IMR-90 (cell line): ENCODE data around the gene MYO1G. TPM values are rescaled to one million over a fixed set of nuclear protein-coding genes. Genes with fewer than 3 reads are reported as not detected.

ENCODE experiments used
- ATAC-seq: fragments of 200-7000 bp; cut with Tn5 transposase; 2 replicates; pipeline ENCODE4 v1.9.1; 2020; ENCODE audit warnings: low read depth, mild to moderate bottlenecking, moderate library complexity
- BruUV-seq: library from RNA; stranded (reverse); fragments of 400-500 nt; replicated peaks from 2 replicates; lab custom pipeline; 2021; lab: Mats Ljungman, UMichigan
- CTCF ChIA-PET: fragments of 300-600 bp; formaldehyde crosslinking; extraction: SDS; loops from one replicate; lab custom pipeline; 2021; ENCODE audit warnings: antibody characterized with exemption; lab: Yijun Ruan, JAX
- POLR2A ChIA-PET: fragments of 300-600 bp; sonication (Branson Sonifier 250); formaldehyde crosslinking; loops from one replicate; lab custom pipeline; 2022; ENCODE audit warnings: antibody characterized with exemption; ENCODE audit not compliant: unreplicated experiment; lab: Charles Lee
- DNase-seq: peaks from one replicate; pipeline ENCODE4 v3.0.0; 2013
- H2AFZ ChIP-seq: replicated peaks from 2 replicates; pipeline ENCODE3; 2013; ENCODE audit warnings: low read length, mild to moderate bottlenecking; ENCODE audit not compliant: poor library complexity
- H2AK5ac ChIP-seq: 2 replicates; pipeline ENCODE4 v1.6.1; 2013; ENCODE audit warnings: low read depth, low read length, inconsistent platforms
- H2AK9ac ChIP-seq: replicated peaks from 2 replicates; pipeline ENCODE3; 2013; ENCODE audit warnings: mild to moderate bottlenecking, low read depth, low read length, moderate library complexity; ENCODE audit not compliant: poor library complexity
- H2BK120ac ChIP-seq: 2 replicates; pipeline ENCODE4 v1.6.1; 2013; ENCODE audit warnings: low read depth, low read length, inconsistent platforms
- H2BK15ac ChIP-seq: 3 replicates; pipeline ENCODE4 v1.6.1; 2013; ENCODE audit warnings: low read depth, low read length, inconsistent platforms
- H2BK20ac ChIP-seq: 2 replicates; pipeline ENCODE4 v1.6.1; 2013; ENCODE audit warnings: low read depth, mild to moderate bottlenecking, inconsistent platforms, low read length, moderate library complexity
- H2BK5ac ChIP-seq: 2 replicates; pipeline ENCODE4 v1.6.1; 2013; ENCODE audit warnings: mild to moderate bottlenecking, low read depth, low read length, inconsistent platforms; ENCODE audit not compliant: poor library complexity, severe bottlenecking
- H3K14ac ChIP-seq: replicated peaks from 2 replicates; pipeline ENCODE4 v1.6.1; 2013; ENCODE audit warnings: low read depth, low read length, inconsistent platforms
- H3K18ac ChIP-seq: 2 replicates; pipeline ENCODE4 v1.6.1; 2013; ENCODE audit warnings: low read depth, low read length, control low read depth
- H3K23ac ChIP-seq: 2 replicates; pipeline ENCODE4 v1.6.1; 2013; ENCODE audit warnings: low read depth, low read length, inconsistent platforms
- H3K27ac ChIP-seq: 2 replicates; pipeline ENCODE4 v1.5.1; 2013; ENCODE audit warnings: mild to moderate bottlenecking, control low read depth, low read length; ENCODE audit not compliant: insufficient read depth
- H3K27me3 ChIP-seq: 2 replicates; pipeline ENCODE4 v1.6.1; 2013; ENCODE audit warnings: low read length; ENCODE audit not compliant: control insufficient read depth, insufficient read depth
- H3K36me3 ChIP-seq: 2 replicates; pipeline ENCODE4 v1.6.1; 2013; ENCODE audit warnings: low read length, mixed read lengths; ENCODE audit not compliant: control insufficient read depth, insufficient read depth
- H3K4ac ChIP-seq: 2 replicates; pipeline ENCODE4 v1.6.1; 2013; ENCODE audit warnings: low read depth, low read length, inconsistent platforms
- H3K4me1 ChIP-seq: 2 replicates; pipeline ENCODE4 v1.6.1; 2013; ENCODE audit warnings: low read length, mixed read lengths; ENCODE audit not compliant: control insufficient read depth, insufficient read depth
- H3K4me2 ChIP-seq: 2 replicates; pipeline ENCODE4 v1.6.1; 2013; ENCODE audit warnings: low read depth, mild to moderate bottlenecking, control low read depth, low read length, moderate library complexity
- H3K4me3 ChIP-seq: 2 replicates; pipeline ENCODE4 v1.5.1; 2013; ENCODE audit warnings: low read depth, mild to moderate bottlenecking, control low read depth, low read length, moderate library complexity; ENCODE audit not compliant: insufficient read depth
- H3K56ac ChIP-seq: 2 replicates; pipeline ENCODE4 v1.6.1; 2013; ENCODE audit warnings: low read length, inconsistent platforms; ENCODE audit not compliant: insufficient read depth; ENCODE audit errors: extremely low read depth
- H3K79me1 ChIP-seq, 2 experiments: 2 replicates each; pipeline ENCODE4 v1.6.1; 2013; ENCODE audit warnings: low read length in 2 of 2, inconsistent platforms in 1 of 2, low read depth in 1 of 2
- H3K9ac ChIP-seq: 2 replicates; pipeline ENCODE4 v1.6.1; 2013; ENCODE audit warnings: low read depth, low read length, control low read depth
- H3K9me1 ChIP-seq: 2 replicates; pipeline ENCODE4 v1.6.1; 2013; ENCODE audit warnings: low read length, inconsistent platforms; ENCODE audit not compliant: insufficient read depth
- H3K9me3 ChIP-seq: 2 replicates; pipeline ENCODE4 v1.6.1; 2013; ENCODE audit warnings: low read length; ENCODE audit not compliant: control insufficient read depth, insufficient read depth
- H4K20me1 ChIP-seq: 2 replicates; pipeline ENCODE4 v1.6.1; 2013; ENCODE audit warnings: low read length, inconsistent platforms; ENCODE audit not compliant: insufficient read depth
- H4K5ac ChIP-seq: 2 replicates; pipeline ENCODE4 v1.6.1; 2013; ENCODE audit warnings: mild to moderate bottlenecking, low read depth, low read length, control low read depth
- H4K8ac ChIP-seq, 2 experiments: 2 replicates each; pipeline ENCODE4 v1.6.1; 2013; ENCODE audit warnings: low read depth in 2 of 2, low read length in 2 of 2, control low read depth in 1 of 2, inconsistent platforms in 1 of 2
- H4K91ac ChIP-seq: 2 replicates; pipeline ENCODE4 v1.6.1; 2013; ENCODE audit warnings: low read depth, low read length, inconsistent platforms; ENCODE audit not compliant: insufficient read depth
- BHLHE40 ChIP-seq: fragments of 150-350 bp; IDR thresholded peaks from 2 replicates; pipeline ENCODE4 v1.6.1; 2016; ENCODE audit warnings: mild to moderate bottlenecking, low read depth, low read length
- CEBPB ChIP-seq: IDR thresholded peaks from 2 replicates; pipeline ENCODE4 v1.6.1; 2012; ENCODE audit warnings: low read depth, low read length, improper control_type of control experiment
- CHD1 ChIP-seq: IDR thresholded peaks from 2 replicates; pipeline ENCODE4 v1.6.1; 2012; ENCODE audit warnings: low read depth, low read length, improper control_type of control experiment
- CTCF ChIP-seq: conservative IDR thresholded peaks from 2 replicates; pipeline ENCODE4 v1.5.1; 2012; ENCODE audit warnings: mild to moderate bottlenecking, low read depth, low read length, improper control_type of control experiment
- ELK1 ChIP-seq: fragments of 150-350 bp; IDR thresholded peaks from 2 replicates; pipeline ENCODE4 v1.6.1; 2016; ENCODE audit warnings: low read depth, mild to moderate bottlenecking, low read length, moderate library complexity, borderline replicate concordance
- FOS ChIP-seq: fragments of 150-350 bp; IDR thresholded peaks from 2 replicates; pipeline ENCODE4 v1.6.1; 2016; ENCODE audit warnings: low read depth, low read length
- MAFK ChIP-seq: IDR thresholded peaks from 2 replicates; pipeline ENCODE4 v1.6.1; 2012; ENCODE audit warnings: low read depth, low read length, improper control_type of control experiment
- MAZ ChIP-seq: IDR thresholded peaks from 2 replicates; pipeline ENCODE4 v1.6.1; 2012; ENCODE audit warnings: low read depth, mild to moderate bottlenecking, low read length, improper control_type of control experiment, moderate library complexity, borderline replicate concordance
- MXI1 ChIP-seq: IDR thresholded peaks from 2 replicates; pipeline ENCODE4 v1.6.1; 2012; ENCODE audit warnings: low read depth, mild to moderate bottlenecking, low read length, moderate library complexity, borderline replicate concordance
- NFE2L2 ChIP-seq: fragments of 150-350 bp; IDR thresholded peaks from 2 replicates; pipeline ENCODE4 v1.6.1; 2016; ENCODE audit warnings: low read depth, mild to moderate bottlenecking, low read length
- POLR2A ChIP-seq: IDR thresholded peaks from 2 replicates; pipeline ENCODE4 v1.6.1; 2012; ENCODE audit warnings: mild to moderate bottlenecking, low read depth, low read length
- RAD21 ChIP-seq: IDR thresholded peaks from 2 replicates; pipeline ENCODE4 v1.6.1; 2012; ENCODE audit warnings: low read length, improper control_type of control experiment
- RCOR1 ChIP-seq: IDR thresholded peaks from 2 replicates; pipeline ENCODE4 v1.6.1; 2012; ENCODE audit warnings: mild to moderate bottlenecking, low read length, improper control_type of control experiment; ENCODE audit not compliant: insufficient replicate concordance
- RFX5 ChIP-seq: IDR thresholded peaks from 2 replicates; pipeline ENCODE4 v1.8.0; 2012; ENCODE audit warnings: low read depth, mild to moderate bottlenecking, low read length, moderate library complexity
- SMC3 ChIP-seq: fragments of 150-350 bp; IDR thresholded peaks from 2 replicates; pipeline ENCODE4 v1.6.1; 2016; ENCODE audit warnings: low read depth, mild to moderate bottlenecking, antibody characterized with exemption, low read length, moderate library complexity
- USF2 ChIP-seq: fragments of 150-350 bp; IDR thresholded peaks from 2 replicates; pipeline ENCODE4 v1.6.1; 2017; ENCODE audit warnings: mild to moderate bottlenecking, antibody characterized with exemption, low read length, low read depth
- dilution Hi-C: fragments of 300-500 bp; cut with HindIII; formaldehyde crosslinking; loops from one replicate; pipeline ENCODE4 v1.14.3; 2018; ENCODE audit warnings: low sequenced_read_pairs; ENCODE audit not compliant: unreplicated experiment
- in situ Hi-C: fragments of 300-500 bp; cut with MboI; formaldehyde crosslinking; loops from 3 replicates; pipeline ENCODE4 v1.14.3; 2019; ENCODE audit warnings: low sequenced_read_pairs, inconsistent platforms, mixed read lengths
- intact Hi-C: fragments of 100-400 bp; cut with micrococcal nuclease; formaldehyde crosslinking; loops from 2 replicates; pipeline ENCODE4 v1.10.0; 2022
- polyA plus RNA-seq, 3 experiments: library from polyadenylated mRNA; depleted of rRNA; stranded (reverse); fragments of >200 nt; gene quantifications; 2 replicates each; pipeline ENCODE4 v1.2.3, GENCODE V29; 2012; ENCODE audit warnings: low replicate concordance in 1 of 3
- total RNA-seq: library from RNA; depleted of rRNA; stranded (reverse); fragments of >200 nt; gene quantifications from 2 replicates; pipeline ENCODE4 v1.2.3, GENCODE V29; 2012

MYO1G gene
- total and polyA plus RNA-seq, 2 of the 4 experiments (the other 2 are of a cell fraction) = under 0.01 to 0.02 TPM

- intact Hi-C loops = no loop called here
- no peak overlapping the region for H3K9ac ChIP-seq
- H3K27me3 ChIP-seq = peaks cover 9% of the 10 kb centered on the region
- no peak overlapping the region for H2BK5ac ChIP-seq
- H3K27ac ChIP-seq = no peak overlapping the region
- no peak overlapping the region for H3K4me3 ChIP-seq
- no peaks in the 10 kb centered on the region for H3K9me1 ChIP-seq
- H3K4me2 ChIP-seq = no peak overlapping the region
- H2AFZ ChIP-seq = no peak overlapping the region
- TF ChIP-seq CTCF = no peak
- no peak for TF ChIP-seq SMC3
- TF ChIP-seq ELK1 = no peak
- no peak for TF ChIP-seq CEBPB
- no peak for TF ChIP-seq RFX5
- TF ChIP-seq MXI1 = no peak
- TF ChIP-seq RCOR1 = no peak
- TF ChIP-seq MAZ = no peak
- TF ChIP-seq POLR2A = no peak
- no peak for TF ChIP-seq MAFK
- no peak for TF ChIP-seq RAD21
- no peak for TF ChIP-seq FOS
- no peak for TF ChIP-seq USF2
- TF ChIP-seq BHLHE40 = no peak
- no peak for TF ChIP-seq NFE2L2
- no peak for TF ChIP-seq CHD1
- H4K20me1 ChIP-seq = no peaks in the 10 kb centered on the region
- no peak overlapping the region for H2AK9ac ChIP-seq
- H3K14ac ChIP-seq = no peak overlapping the region
- CTCF ChIA-PET = interaction anchor here (0.6 kb wide), 1 partner anchor 18 kb away, joined by 4 read pairs; no protein-coding TSS in a partner anchor
- H2AK5ac ChIP-seq = no peak overlapping the region
- DNase-seq = no peak
- no peak for ATAC-seq
- H2BK120ac ChIP-seq = no peak overlapping the region
- dilution Hi-C loops = no loop called here
- no peak overlapping the region for H4K5ac ChIP-seq
- no peaks in the 10 kb centered on the region for H3K4me1 ChIP-seq
- in situ Hi-C loops = no loop called here
- H3K56ac ChIP-seq = no peak overlapping the region
- H4K8ac ChIP-seq = no peak overlapping the region
- no peak overlapping the region for H3K4ac ChIP-seq
- no peak overlapping the region for H3K18ac ChIP-seq
- H2BK15ac ChIP-seq = no peak overlapping the region
- no peak overlapping the region for H3K23ac ChIP-seq
- no peaks in the 10 kb centered on the region for H3K79me1 ChIP-seq
- no peaks in the 10 kb centered on the region for H3K36me3 ChIP-seq
- POLR2A ChIA-PET = no interaction called here
- no peak overlapping the region for H4K91ac ChIP-seq
- no peak overlapping the region for H2BK20ac ChIP-seq
- no TSS peak for BruUV-seq
- H3K9me3 ChIP-seq = no peaks in the 10 kb centered on the region
Observed at GRCh38 chr7:44943631-44944030, 35.2 kb downstream of the MYO1G start.
